Activated CD8-positive, alpha-beta memory T cell treated with anti-CD3 and anti-CD28 coated beads for 36 hours (primary cell): ENCODE data around the gene SIMC1. TPM values are rescaled to one million over a fixed set of nuclear protein-coding genes. Genes with fewer than 3 reads are reported as not detected.

Experiments
- CTCF ChIA-PET: fragments of 350-600 bp; sonication (Branson Sonifier 250); formaldehyde crosslinking; loops from one replicate; lab custom pipeline; 2021; ENCODE audit warnings: antibody characterized with exemption; lab: Charles Lee
- POLR2A ChIA-PET: fragments of 350-600 bp; sonication (Branson Sonifier 250); formaldehyde crosslinking; loops from one replicate; lab custom pipeline; 2021; ENCODE audit warnings: antibody characterized with exemption; lab: Charles Lee
- total RNA-seq, 2 experiments: library from RNA; stranded (reverse); gene quantifications; one replicate each; pipeline ENCODE4 v1.2.3, GENCODE V29; 2021

Gene SIMC1
- total RNA-seq, 2 experiments from 2014 or later: 22.5 to 24.5 TPM

GRCh38 chr5:176356179-176356566 is 117.9 kb downstream of the SIMC1 start:
- CTCF ChIA-PET: no interaction called here
- POLR2A ChIA-PET: no interaction called here

GRCh38 chr5:176359658-176360057 is 121.4 kb downstream of the SIMC1 start:
- ChIA-PET CTCF (no interaction called here), POLR2A (interaction anchor here (0.6 to 3.7 kb wide), 3 partner anchors 29 to 615 kb away, joined by 4 to 12 read pairs (median 4); partner anchors contain the start of genes HIGD2A and NOP16)

DNA sequence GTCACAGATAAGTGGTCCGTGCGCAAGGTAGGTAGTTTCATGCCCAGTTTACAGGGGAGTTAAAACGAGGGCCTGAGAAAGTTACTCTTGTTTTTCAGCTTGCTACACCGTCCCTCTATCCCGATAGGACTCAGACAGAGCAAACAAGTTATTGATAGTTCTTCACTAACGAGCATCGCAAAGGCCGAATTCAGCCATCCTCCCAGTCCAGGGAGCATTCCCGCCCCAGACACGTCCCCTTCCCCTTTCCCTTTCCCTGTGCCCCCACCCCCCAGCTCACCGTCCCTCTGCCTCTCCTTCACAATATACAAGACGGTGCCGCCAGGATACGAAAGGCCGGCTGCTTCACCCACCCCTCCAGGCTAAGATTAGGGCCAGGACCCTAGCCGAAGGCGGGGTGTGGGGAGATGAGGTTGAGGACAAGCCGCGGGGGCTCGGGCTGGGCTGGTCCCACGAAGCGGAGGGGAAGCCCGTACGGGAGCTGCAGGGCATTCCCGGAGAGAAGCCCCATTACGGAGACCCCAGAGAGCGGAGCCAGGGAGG is 122.7 kb downstream of the SIMC1 start:
- CTCF ChIA-PET: interaction anchor here (1.2 kb wide), 1 partner anchor 11 kb away, joined by 3 read pairs; no protein-coding TSS in a partner anchor
- POLR2A ChIA-PET: interaction anchor here (0.6 to 3.7 kb wide), 3 partner anchors 25 to 108 kb away, joined by 3 to 12 read pairs (median 5); partner anchors contain the start of genes HIGD2A and NOP16

GRCh38 chr5:176361437-176362232 is 123.4 kb downstream of the SIMC1 start, which contains the start of gene KIAA1191:
TSS of gene KIAA1191 (minus strand) at chr5:176361764. CDS start at chr5:176359508, 2,256 bp downstream.
- POLR2A ChIA-PET: interaction anchor here (0.6 to 3.7 kb wide), 4 partner anchors 24 to 107 kb away, joined by 3 to 12 read pairs (median 4); partner anchors contain the start of genes FAF2, HIGD2A and NOP16
- CTCF ChIA-PET: interaction anchor here (1.0 to 1.2 kb wide), 2 partner anchors 10 to 86 kb away, joined by 3 read pairs; no protein-coding TSS in a partner anchor

GRCh38 chr5:176362233-176362490 is 123.9 kb downstream of the SIMC1 start:
- CTCF ChIA-PET: interaction anchor here (1.0 kb wide), 2 partner anchors 86 to 299 kb away, joined by 3 read pairs; no protein-coding TSS in a partner anchor
- POLR2A ChIA-PET: interaction anchor here (1.0 to 3.7 kb wide), 2 partner anchors 26 to 86 kb away, joined by 4 to 12 read pairs; partner anchors contain the start of genes FAF2, HIGD2A and NOP16

GRCh38 chr5:176364765-176365350 is 126.6 kb downstream of the SIMC1 start:
- ChIA-PET CTCF (no interaction called here), POLR2A (no interaction called here)

DNA sequence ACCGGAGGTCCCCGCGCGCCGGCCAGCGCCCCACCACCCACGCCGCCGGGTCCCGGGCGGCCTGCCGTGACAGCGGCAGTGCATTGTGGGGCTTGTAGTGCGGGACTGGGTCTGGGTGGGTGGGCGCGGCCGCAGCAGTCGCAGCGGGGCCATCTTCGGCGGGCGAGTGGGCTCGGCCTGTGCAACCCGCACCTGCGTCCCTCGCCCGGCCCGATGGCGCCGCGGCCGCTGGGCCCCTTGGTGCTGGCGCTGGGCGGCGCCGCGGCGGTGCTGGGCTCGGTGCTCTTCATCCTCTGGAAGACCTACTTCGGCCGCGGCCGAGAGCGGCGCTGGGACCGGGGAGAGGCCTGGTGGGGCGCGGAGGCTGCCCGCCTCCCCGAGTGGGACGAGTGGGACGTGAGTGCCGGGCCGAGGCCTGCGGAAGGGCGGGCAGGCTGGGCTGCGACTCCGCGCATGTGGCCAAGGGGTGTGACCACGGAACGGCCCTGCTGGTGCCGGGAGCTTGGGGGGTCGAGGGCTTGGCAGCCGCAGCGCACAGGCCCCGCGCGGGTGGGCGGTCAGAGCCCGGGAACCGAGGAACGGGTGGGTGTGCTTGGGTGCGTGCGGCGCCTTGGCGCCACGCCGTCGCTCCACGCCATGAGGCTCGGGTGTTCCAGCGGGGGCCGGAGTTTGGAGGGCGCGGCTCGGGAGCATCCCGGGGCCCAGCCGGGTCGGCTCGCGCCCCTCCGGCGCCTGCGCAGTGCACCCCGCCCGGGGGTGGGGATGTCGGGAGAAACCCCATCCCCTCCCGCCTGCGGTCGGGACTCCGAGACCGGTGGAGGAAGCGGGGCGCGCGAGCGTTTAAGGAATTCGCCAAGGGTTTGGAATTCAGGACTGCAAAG is 127.4 kb downstream of the SIMC1 start, which contains the start of gene ARL10:
TSS of gene ARL10 (plus strand) at position 137 of the 881 bp plus-strand sequence. CDS start at position 214, 77 bp downstream.
- ChIA-PET POLR2A (interaction anchor here (1.0 to 1.1 kb wide), 2 partner anchors 20 to 24 kb away, joined by 4 read pairs; partner anchors contain the start of gene HIGD2A), CTCF (no interaction called here)

DNA sequence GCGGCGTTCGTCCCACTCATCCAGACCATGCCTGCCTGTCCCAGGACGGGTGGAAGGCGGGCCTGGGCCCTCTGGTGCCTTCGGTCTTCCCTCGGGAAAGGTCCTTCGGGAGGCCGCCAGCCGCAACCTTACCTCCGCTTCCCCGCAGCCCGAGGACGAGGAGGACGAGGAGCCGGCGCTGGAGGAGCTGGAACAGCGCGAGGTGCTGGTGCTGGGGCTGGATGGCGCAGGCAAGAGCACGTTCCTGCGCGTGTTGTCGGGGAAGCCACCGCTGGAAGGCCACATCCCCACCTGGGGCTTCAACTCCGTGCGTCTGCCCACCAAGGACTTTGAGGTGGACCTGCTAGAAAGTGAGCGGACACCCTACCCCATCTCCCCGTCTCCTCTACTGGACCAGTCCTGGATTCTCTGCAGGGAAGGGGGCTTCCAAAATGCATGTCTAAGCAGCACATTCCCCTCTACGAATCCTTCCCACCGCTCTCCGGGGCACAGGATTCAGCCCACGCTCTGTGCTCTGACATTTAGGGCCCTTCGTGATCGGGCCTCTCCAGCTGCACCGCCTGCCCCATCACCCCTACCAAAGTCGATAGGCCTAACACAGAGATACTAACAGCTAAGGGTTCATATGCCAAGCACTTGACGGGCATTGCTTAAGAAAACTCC is 128.1 kb downstream of the SIMC1 start:
- ChIA-PET CTCF (no interaction called here), POLR2A (interaction anchor here (1.0 to 1.2 kb wide), 3 partner anchors 14 to 23 kb away, joined by 4 to 11 read pairs (median 4); partner anchors contain the start of gene HIGD2A)

DNA sequence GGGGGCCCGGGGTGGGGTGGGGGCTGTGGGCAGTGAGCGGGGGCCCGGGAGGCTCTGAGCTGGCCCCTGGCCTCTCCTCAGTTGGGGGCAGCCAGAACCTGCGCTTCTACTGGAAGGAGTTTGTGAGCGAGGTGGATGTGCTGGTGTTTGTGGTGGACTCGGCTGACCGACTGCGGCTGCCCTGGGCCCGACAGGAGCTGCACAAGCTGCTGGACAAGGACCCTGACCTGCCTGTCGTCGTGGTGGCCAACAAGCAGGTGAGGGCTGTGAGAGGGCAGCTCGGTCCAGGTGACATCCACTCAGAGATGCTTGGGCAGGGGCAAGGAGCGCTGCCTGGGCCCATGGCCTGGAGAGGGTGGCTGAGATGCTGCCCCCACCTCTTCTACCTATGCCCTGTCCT is 130.5 kb downstream of the SIMC1 start:
- ChIA-PET CTCF (no interaction called here), POLR2A (no interaction called here)

GRCh38 chr5:176369934-176370711 is 131.9 kb downstream of the SIMC1 start:
- CTCF ChIA-PET: no interaction called here
- POLR2A ChIA-PET: no interaction called here

DNA sequence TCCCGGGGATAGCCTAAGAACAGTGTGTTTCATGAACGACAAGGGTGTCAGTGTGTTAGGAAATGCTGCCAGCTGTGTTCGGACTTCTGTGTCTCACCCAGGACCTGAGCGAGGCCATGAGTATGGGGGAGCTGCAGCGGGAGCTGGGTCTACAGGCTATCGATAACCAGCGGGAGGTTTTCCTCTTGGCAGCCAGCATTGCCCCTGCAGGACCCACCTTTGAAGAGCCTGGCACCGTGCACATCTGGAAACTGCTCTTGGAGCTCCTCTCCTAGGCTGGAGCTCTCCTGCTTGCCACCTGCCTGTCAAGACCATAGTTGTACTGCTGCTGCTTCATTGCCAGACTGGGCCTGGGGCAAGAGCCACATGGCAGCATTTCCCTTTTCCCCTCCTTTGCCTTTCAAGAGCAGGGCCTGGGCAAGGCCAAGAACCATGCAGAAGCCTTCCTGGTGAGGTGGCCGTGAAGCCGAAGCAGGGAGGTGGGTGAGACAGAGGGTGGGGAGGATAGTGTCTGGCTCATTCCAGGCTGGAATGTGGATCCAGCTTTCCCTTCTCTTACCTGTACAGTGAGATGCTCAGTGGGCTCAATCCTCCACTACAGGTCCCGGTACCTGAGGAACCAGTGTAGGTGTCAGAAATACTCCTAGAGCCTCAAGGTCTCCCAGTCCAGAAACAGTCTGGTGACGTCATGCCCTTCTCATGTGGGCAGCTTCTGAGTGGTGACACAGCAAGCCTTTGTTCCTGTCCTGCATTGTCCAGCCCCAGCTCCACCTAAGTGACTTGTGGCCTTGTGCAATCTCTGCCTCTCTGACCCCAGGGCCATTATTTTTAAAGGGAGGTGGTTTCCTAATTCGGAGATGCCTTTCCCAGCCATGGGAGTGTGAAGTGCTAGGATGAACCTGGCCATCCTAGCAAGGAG is 133.7 kb downstream of the SIMC1 start:
- ChIA-PET POLR2A (no interaction called here), CTCF (interaction anchor here (1.4 kb wide), 1 partner anchor 11 kb away, joined by 3 read pairs; no protein-coding TSS in a partner anchor)

DNA sequence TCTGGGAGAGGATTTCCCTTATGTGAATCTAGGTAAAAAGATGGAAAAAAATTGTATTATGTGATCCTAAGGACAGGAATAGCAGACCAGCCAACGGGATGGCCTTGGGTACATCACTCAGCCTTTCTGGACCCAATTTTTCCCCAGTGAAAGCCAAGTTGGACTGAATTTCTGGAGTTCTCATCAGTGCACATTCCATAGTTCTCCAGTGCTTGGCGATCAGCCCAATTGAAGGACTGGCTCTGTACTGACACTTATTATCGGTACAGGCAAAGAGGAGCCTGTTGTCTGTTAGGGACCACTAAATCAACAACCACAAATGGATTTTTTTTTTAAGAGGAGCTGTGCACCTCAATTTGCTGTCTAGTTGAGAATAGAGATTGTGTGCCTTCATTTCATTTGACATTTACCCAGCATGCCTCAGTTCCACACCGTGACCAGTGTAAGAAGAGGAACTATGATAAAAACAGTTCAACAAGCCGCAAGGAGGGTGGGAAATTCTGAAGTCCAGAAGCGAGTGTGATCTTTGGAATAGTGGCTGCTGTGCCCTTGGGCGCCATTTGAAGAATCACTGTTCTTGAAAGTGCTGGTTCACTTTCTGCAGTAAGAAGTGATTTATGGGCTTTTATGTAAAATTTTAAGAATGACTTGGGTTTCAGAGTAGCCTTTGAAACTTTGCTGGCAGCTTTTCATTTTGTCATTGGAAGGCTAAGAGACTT is 135.0 kb downstream of the SIMC1 start:
- ChIA-PET POLR2A (no interaction called here), CTCF (no interaction called here)

DNA sequence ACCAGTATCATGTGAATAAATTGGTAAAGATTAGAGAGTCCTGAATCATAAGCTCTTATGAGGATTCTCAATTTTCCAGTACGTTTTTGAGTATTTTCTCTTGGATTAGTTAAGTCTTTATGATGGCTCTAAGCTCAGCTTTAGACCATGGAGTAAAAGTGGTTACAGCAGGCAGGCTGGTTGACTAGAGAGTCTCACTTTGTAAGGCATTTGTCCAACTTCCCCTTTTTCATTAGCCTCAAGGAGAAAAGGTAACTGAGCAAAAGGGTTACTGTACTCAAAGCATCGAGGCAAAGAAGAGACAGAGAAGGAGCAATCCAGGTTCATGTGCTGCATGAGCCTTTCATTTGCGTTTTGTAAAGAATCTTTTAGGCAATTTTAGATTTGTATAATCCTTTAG is 141.7 kb downstream of the SIMC1 start:
- POLR2A ChIA-PET: interaction anchor here (1.0 kb wide), 1 partner anchor 13 kb away, joined by 11 read pairs; no protein-coding TSS in a partner anchor
- CTCF ChIA-PET: interaction anchor here (1.0 kb wide), 1 partner anchor 8 kb away, joined by 3 read pairs; the partner anchor contains the start of genes HIGD2A and NOP16

DNA sequence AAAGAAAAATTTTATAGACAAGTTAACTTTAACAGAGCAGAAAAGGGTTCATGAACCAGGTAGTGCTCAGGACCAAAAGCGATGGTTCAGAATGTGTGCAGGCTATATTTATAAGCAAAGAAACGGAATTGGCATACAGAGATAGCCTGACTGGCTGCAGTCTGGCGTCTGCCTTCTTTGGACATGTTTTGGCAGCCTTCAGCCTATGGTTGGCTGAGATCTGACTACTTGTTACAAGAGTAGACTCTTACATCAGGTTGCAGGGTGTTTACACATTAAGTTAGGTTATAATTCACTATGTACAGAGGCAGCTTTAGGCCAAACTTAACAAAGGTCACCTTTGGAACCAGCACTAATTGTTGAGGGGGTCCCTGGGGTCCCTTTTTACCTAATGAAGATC is 143.2 kb downstream of the SIMC1 start:
- ChIA-PET POLR2A (no interaction called here), CTCF (no interaction called here)

GRCh38 chr5:176381979-176382378 is 143.8 kb downstream of the SIMC1 start:
- ChIA-PET CTCF (no interaction called here), POLR2A (interaction anchor here (0.5 kb wide), 1 partner anchor 28 kb away, joined by 3 read pairs; no protein-coding TSS in a partner anchor)
